ENCODE data around the gene CLEC2D. TPM values are rescaled to one million over a fixed set of nuclear protein-coding genes. Genes with fewer than 3 reads are reported as not detected.
"Not testable (repeated sequence)": the region's sequence is repeated elsewhere in the genome, so short reads cannot be mapped to it uniquely, and the experiment has no call there.

Gene CLEC2D
- total and polyA plus RNA-seq, 2 donors (not counting 1 experiment from before 2014, with no cell fraction given) = 2.5 to 5.1 TPM

- H4K20me1 ChIP-seq (ENCODE audit: control insufficient read depth, extremely low read depth, insufficient read depth, low read length) = no peaks in the 10 kb centered on the region
- no peak overlapping the region for H3K27ac ChIP-seq (ENCODE audit: insufficient read depth, low read length)
- H3K79me2 ChIP-seq (ENCODE audit: control insufficient read depth, insufficient read depth, low read length) = no peaks in the 10 kb centered on the region
- H3K9ac ChIP-seq (ENCODE audit: insufficient read depth, low read length) = no peak overlapping the region
- no peak overlapping the region for H3K4me2 ChIP-seq (ENCODE audit: extremely low read depth, insufficient read depth, low read length)
- no peak for DNase-seq (ENCODE audit: low read depth in 2 of 2)
- H3K27me3 ChIP-seq (ENCODE audit: control insufficient read depth, insufficient read depth, low read length) = no peaks in the 10 kb centered on the region
- H3K4me1 ChIP-seq (ENCODE audit: control insufficient read depth, extremely low read depth, insufficient read depth, low read length) = no peaks in the 10 kb centered on the region
- no peak for TF ChIP-seq CTCF (conservative IDR thresholded peaks at IDR 0.05 in 1 of 2, IDR thresholded peaks at IDR 0.05 in 1 of 2; ENCODE audit: low read depth in 1 of 2, low read length in 2 of 2)
- no peak for TF ChIP-seq EZH2 (IDR thresholded peaks at IDR 0.05; ENCODE audit: low read length, missing control alignments)
- H3K36me3 ChIP-seq (ENCODE audit: control insufficient read depth, insufficient read depth, low read length) = no peaks in the 10 kb centered on the region
- H2AFZ ChIP-seq (ENCODE audit: low read length) = no peak overlapping the region
- H3K9me3 ChIP-seq (ENCODE audit: control insufficient read depth, insufficient read depth, low read depth, low read length) = no peaks in the 10 kb centered on the region
- no peak overlapping the region for H3K4me3 ChIP-seq (replicated peaks in 1 of 4; ENCODE audit: control extremely low read depth in 1 of 4, insufficient read depth in 1 of 4, low read depth in 3 of 4, low read length in 4 of 4)
Measured at GRCh38 chr12:9708853-9709252, 39.3 kb downstream of the CLEC2D start.

GRCh38 chr12:9710584-9711375 lies 41.3 kb downstream of the CLEC2D start:
- no peaks in the 10 kb centered on the region for H3K4me1 ChIP-seq (ENCODE audit: control insufficient read depth, extremely low read depth, insufficient read depth, low read length)
- H3K4me2 ChIP-seq (ENCODE audit: extremely low read depth, insufficient read depth, low read length) = no peak overlapping the region
- no peak for DNase-seq (ENCODE audit: low read depth in 2 of 2)
- H2AFZ ChIP-seq (ENCODE audit: low read length) = no peak overlapping the region
- TF ChIP-seq CTCF (conservative IDR thresholded peaks at IDR 0.05 in 1 of 2, IDR thresholded peaks at IDR 0.05 in 1 of 2; ENCODE audit: low read depth in 1 of 2, low read length in 2 of 2) = no peak
- no peak for TF ChIP-seq EZH2 (IDR thresholded peaks at IDR 0.05; ENCODE audit: low read length, missing control alignments)
- H3K79me2 ChIP-seq (ENCODE audit: control insufficient read depth, insufficient read depth, low read length) = no peaks in the 10 kb centered on the region
- no peaks in the 10 kb centered on the region for H3K9me3 ChIP-seq (ENCODE audit: control insufficient read depth, insufficient read depth, low read depth, low read length)
- H3K36me3 ChIP-seq (ENCODE audit: control insufficient read depth, insufficient read depth, low read length) = no peaks in the 10 kb centered on the region
- no peak overlapping the region for H3K27ac ChIP-seq (ENCODE audit: insufficient read depth, low read length)
- no peaks in the 10 kb centered on the region for H3K27me3 ChIP-seq (ENCODE audit: control insufficient read depth, insufficient read depth, low read length)
- no peak overlapping the region for H3K9ac ChIP-seq (ENCODE audit: insufficient read depth, low read length)
- H4K20me1 ChIP-seq (ENCODE audit: control insufficient read depth, extremely low read depth, insufficient read depth, low read length) = no peaks in the 10 kb centered on the region
- H3K4me3 ChIP-seq (replicated peaks in 1 of 4; ENCODE audit: control extremely low read depth in 1 of 4, insufficient read depth in 1 of 4, low read depth in 3 of 4, low read length in 4 of 4) = no peak overlapping the region

GRCh38 chr12:9711664-9712063 lies 42.2 kb downstream of the CLEC2D start:
- Histone ChIP-seq H3K27me3 (ENCODE audit: control insufficient read depth, insufficient read depth, low read length) (no peaks in the 10 kb centered on the region), H3K79me2 (ENCODE audit: control insufficient read depth, insufficient read depth, low read length) (no peaks in the 10 kb centered on the region), H3K36me3 (ENCODE audit: control insufficient read depth, insufficient read depth, low read length) (no peaks in the 10 kb centered on the region), H4K20me1 (ENCODE audit: control insufficient read depth, extremely low read depth, insufficient read depth, low read length) (no peaks in the 10 kb centered on the region), H3K4me3 (replicated peaks in 1 of 4; ENCODE audit: control extremely low read depth in 1 of 4, insufficient read depth in 1 of 4, low read depth in 3 of 4, low read length in 4 of 4) (no peak overlapping the region), H2AFZ (ENCODE audit: low read length) (no peak overlapping the region), H3K4me2 (ENCODE audit: extremely low read depth, insufficient read depth, low read length) (no peak overlapping the region), H3K4me1 (ENCODE audit: control insufficient read depth, extremely low read depth, insufficient read depth, low read length) (no peaks in the 10 kb centered on the region), H3K9me3 (ENCODE audit: control insufficient read depth, insufficient read depth, low read depth, low read length) (no peaks in the 10 kb centered on the region), H3K9ac (ENCODE audit: insufficient read depth, low read length) (no peak overlapping the region), H3K27ac (ENCODE audit: insufficient read depth, low read length) (no peak overlapping the region)
- DNase-seq (ENCODE audit: low read depth in 2 of 2) = peak in 1 of 2 donors; percentile 31
- TF ChIP-seq CTCF (conservative IDR thresholded peaks at IDR 0.05 in 1 of 2, IDR thresholded peaks at IDR 0.05 in 1 of 2; ENCODE audit: low read depth in 1 of 2, low read length in 2 of 2) = no peak
- no peak for TF ChIP-seq EZH2 (IDR thresholded peaks at IDR 0.05; ENCODE audit: low read length, missing control alignments)

GRCh38 chr12:9713032-9713558 lies 43.6 kb downstream of the CLEC2D start:
- H3K4me1 ChIP-seq (ENCODE audit: control insufficient read depth, extremely low read depth, insufficient read depth, low read length); H3K9ac ChIP-seq (ENCODE audit: insufficient read depth, low read length); H4K20me1 ChIP-seq (ENCODE audit: control insufficient read depth, extremely low read depth, insufficient read depth, low read length); H3K36me3 ChIP-seq (ENCODE audit: control insufficient read depth, insufficient read depth, low read length); H3K4me3 ChIP-seq (replicated peaks in 1 of 4; ENCODE audit: control extremely low read depth in 1 of 4, insufficient read depth in 1 of 4, low read depth in 3 of 4, low read length in 4 of 4); H3K27me3 ChIP-seq (ENCODE audit: control insufficient read depth, insufficient read depth, low read length); H3K9me3 ChIP-seq (ENCODE audit: control insufficient read depth, insufficient read depth, low read depth, low read length); H3K79me2 ChIP-seq (ENCODE audit: control insufficient read depth, insufficient read depth, low read length); H3K27ac ChIP-seq (ENCODE audit: insufficient read depth, low read length); H3K4me2 ChIP-seq (ENCODE audit: extremely low read depth, insufficient read depth, low read length); DNase-seq (ENCODE audit: low read depth in 2 of 2); H2AFZ ChIP-seq (ENCODE audit: low read length): not testable (repeated sequence)

All from fibroblast of lung (primary cell).